Endothelial cell of umbilical vein (primary cell): ENCODE measurements around the gene PPP1R8. TPM values are rescaled to one million over a fixed set of nuclear protein-coding genes. Genes with fewer than 3 reads are reported as not detected.

Experiments used
- BruUV-seq: library from RNA; stranded (reverse); fragments of 400-500 nt; replicated peaks from 2 replicates; lab custom pipeline; 2021; lab: Mats Ljungman, UMichigan
- CTCF ChIA-PET: fragments of 300-600, 350-600 bp; sonication (Branson Sonifier 250); formaldehyde crosslinking; loops from one replicate; lab custom pipeline; 2021; ENCODE audit warnings: antibody characterized with exemption, inconsistent platforms; lab: Charles Lee
- POLR2A ChIA-PET: fragments of 300-600, 350-600 bp; sonication (Branson Sonifier 250); formaldehyde crosslinking; loops from one replicate; lab custom pipeline; 2021; ENCODE audit warnings: antibody characterized with exemption, inconsistent platforms; lab: Charles Lee
- DNase-seq: peaks from one replicate; pipeline ENCODE4 v3.0.0-alpha.2; 2011; ENCODE audit warnings: low read depth, low spot score
- FAIRE-seq: peaks from 2 replicates; lab custom pipeline; 2011; peaks lifted over from hg19 to GRCh38; lab: Jason Lieb, UNC
- H2AFZ ChIP-seq: 2 replicates; pipeline ENCODE4 v1.6.0; 2012; ENCODE audit warnings: low read depth, low read length, control low read depth, inconsistent platforms
- H3K27ac ChIP-seq: 2 replicates; pipeline ENCODE4 v1.5.1; 2011; ENCODE audit warnings: low read depth, mild to moderate bottlenecking, control low read depth, low read length, moderate library complexity; ENCODE audit not compliant: insufficient read depth
- H3K27me3 ChIP-seq, 2 experiments: 2 replicates each; pipeline versions ENCODE4 v1.6.0 to v1.6.1; 2011; ENCODE audit warnings: low read length in 2 of 2, mixed read lengths in 1 of 2; ENCODE audit not compliant: control insufficient read depth in 2 of 2, insufficient read depth in 2 of 2
- H3K36me3 ChIP-seq, 2 experiments: 2 replicates in 1 of 2; 3 replicates in 1 of 2; pipeline ENCODE4 v1.5.1; 2011; ENCODE audit warnings: low read length in 2 of 2, mild to moderate bottlenecking in 1 of 2, moderate library complexity in 1 of 2; ENCODE audit not compliant: control insufficient read depth in 2 of 2, insufficient read depth in 2 of 2; ENCODE audit errors: extremely low read depth in 1 of 2
- H3K4me1 ChIP-seq: 3 replicates; pipeline ENCODE4 v1.5.1; 2011; ENCODE audit warnings: mild to moderate bottlenecking, low read length; ENCODE audit not compliant: control insufficient read depth, insufficient read depth; ENCODE audit errors: extremely low read depth
- H3K4me2 ChIP-seq: 2 replicates; pipeline ENCODE4 v1.6.1; 2011; ENCODE audit warnings: low read length, control low read depth, mixed read lengths; ENCODE audit not compliant: insufficient read depth
- H3K4me3 ChIP-seq, 3 experiments: fragments of 200-600 bp in 1 of 3; sonication (generic), shearing (Covaris generic) in 1 of 3; replicated peaks in 1 of 3; 2 replicates each; pipeline ENCODE4 v1.5.1; 2011 to 2016; ENCODE audit warnings: control low read depth in 3 of 3, low read length in 3 of 3, mild to moderate bottlenecking in 2 of 3, inconsistent platforms in 1 of 3, low read depth in 1 of 3, moderate library complexity in 1 of 3; ENCODE audit not compliant: insufficient read depth in 1 of 3
- H3K79me2 ChIP-seq: 2 replicates; pipeline ENCODE4 v1.6.0; 2012; ENCODE audit warnings: low read length, inconsistent platforms; ENCODE audit not compliant: control insufficient read depth, insufficient read depth
- H3K9ac ChIP-seq: replicated peaks from 2 replicates; pipeline ENCODE3; 2011; ENCODE audit warnings: low read length, control low read depth; ENCODE audit not compliant: insufficient read depth; ENCODE audit errors: extremely low read depth
- H3K9me1 ChIP-seq: replicated peaks from 3 replicates; pipeline ENCODE4 v1.6.0; 2011; ENCODE audit warnings: mild to moderate bottlenecking, low read length; ENCODE audit not compliant: control insufficient read depth, insufficient read depth; ENCODE audit errors: extremely low read depth
- H3K9me3 ChIP-seq: replicated peaks from 2 replicates; pipeline ENCODE4 v1.5.1; 2012; ENCODE audit warnings: low read length, inconsistent platforms; ENCODE audit not compliant: control insufficient read depth, insufficient read depth
- H4K20me1 ChIP-seq: replicated peaks from 2 replicates; pipeline ENCODE3; 2011; ENCODE audit warnings: mild to moderate bottlenecking, low read length; ENCODE audit not compliant: control insufficient read depth, insufficient read depth; ENCODE audit errors: extremely low read depth
- EZH2 ChIP-seq: IDR thresholded peaks from 2 replicates; pipeline ENCODE4 v1.6.1; 2012; ENCODE audit warnings: borderline replicate concordance, low read depth, mild to moderate bottlenecking, moderate library complexity, low read length, inconsistent platforms; ENCODE audit not compliant: severe bottlenecking
- FOS ChIP-seq: IDR thresholded peaks from 2 replicates; pipeline ENCODE4 v1.6.1; 2011; ENCODE audit warnings: mild to moderate bottlenecking, low read length, moderate library complexity, borderline replicate concordance; ENCODE audit not compliant: insufficient read depth
- GATA2 ChIP-seq: IDR thresholded peaks from 2 replicates; pipeline ENCODE4 v1.7.0; 2011; ENCODE audit warnings: low read depth, mild to moderate bottlenecking, moderate library complexity, mixed read lengths, low read length; ENCODE audit not compliant: insufficient read length, insufficient read depth
- JUN ChIP-seq: IDR thresholded peaks from 2 replicates; pipeline ENCODE4 v1.6.1; 2011; ENCODE audit warnings: borderline replicate concordance, low read depth; ENCODE audit not compliant: insufficient read length, insufficient read depth
- MAX ChIP-seq: IDR thresholded peaks from 2 replicates; pipeline ENCODE4 v1.6.1; 2011; ENCODE audit not compliant: insufficient read depth, insufficient read length
- MYC ChIP-seq: IDR thresholded peaks from one replicate; pipeline ENCODE4 v1.6.1; 2011; ENCODE audit warnings: mild to moderate bottlenecking, low read depth, low read length
- POLR2A ChIP-seq: IDR thresholded peaks from 2 replicates; pipeline ENCODE4 v1.6.1; 2012; ENCODE audit warnings: low read depth, mild to moderate bottlenecking, control low read depth, low read length
- POLR2AphosphoS5 ChIP-seq: IDR thresholded peaks from 2 replicates; pipeline ENCODE4 v1.6.1; 2012; ENCODE audit warnings: low read depth, mild to moderate bottlenecking, control low read depth, low read length, moderate library complexity; ENCODE audit not compliant: insufficient read depth
- dilution Hi-C: fragments of 300-500 bp; cut with MboI; formaldehyde crosslinking; loops from one replicate; pipeline ENCODE4 v1.15.0; 2019; ENCODE audit warnings: low sequenced_read_pairs; ENCODE audit not compliant: extremely low pct_ligation_motif_present
- intact Hi-C: fragments of 100-400 bp; cut with micrococcal nuclease; formaldehyde crosslinking; loops from one replicate; pipeline ENCODE4 v1.10.0; 2022
- polyA plus RNA-seq, 4 experiments: library from polyadenylated mRNA; depleted of rRNA in 3 of 4; stranded (reverse) in 3 of 4; unstranded in 1 of 4; fragments of >200 nt; gene quantifications; 2 replicates each; pipeline versions ENCODE4 v1.2.1 to v1.2.3, GENCODE V29; 2011 to 2012; ENCODE audit warnings: missing spikeins in 1 of 4
- total RNA-seq: library from RNA; stranded (reverse); gene quantifications from 2 replicates; pipeline ENCODE4 v1.2.3, GENCODE V29; 2021
- TF ChIP-seq, protein P1 (sequence below), 2 donors: IDR thresholded peaks; 1 replicate in 1 of 2; 2 replicates in 1 of 2; pipeline ENCODE4 v1.5.1; 2011; ENCODE audit warnings: low read length in 2 of 2, mild to moderate bottlenecking in 2 of 2, moderate library complexity in 2 of 2, control low read depth in 1 of 2, inconsistent platforms in 1 of 2, low read depth in 1 of 2; ENCODE audit not compliant: insufficient read depth in 1 of 2; ENCODE audit errors: extremely low read depth in 1 of 2

The PPP1R8 gene
- total and polyA plus RNA-seq, 2 donors (not counting 3 experiments of a cell fraction or from before 2014, with no cell fraction given), result 39.0 to 48.5 TPM

GRCh38 chr1:27876341-27877114 lies 45.9 kb downstream of the PPP1R8 start:
- intact Hi-C loops (no loop called here), dilution Hi-C loops (no loop called here)
- Histone ChIP-seq H4K20me1 (no peaks in the 10 kb centered on the region), H3K4me3 (no peak overlapping the region), H3K4me1 (peaks cover 9% of the 10 kb centered on the region), H3K9ac (no peak overlapping the region), H3K27ac (no peak overlapping the region), H3K36me3 (peaks cover 0 to 2% of the 10 kb centered on the region in 2 experiments), H2AFZ (no peak overlapping the region), H3K4me2 (no peak overlapping the region), H3K27me3 (no peaks in the 10 kb centered on the region), H3K9me3 (no peaks in the 10 kb centered on the region), H3K9me1 (no peaks in the 10 kb centered on the region), H3K79me2 (no peaks in the 10 kb centered on the region)
- DNase-seq (no peak), FAIRE-seq (no peak)
- BruUV-seq, result no TSS peak
- POLR2A ChIA-PET, result no interaction called here
- no peak for TF ChIP-seq JUN
- CTCF ChIA-PET, result interaction anchor here (1.4 to 1.5 kb wide), 2 partner anchors 19 to 333 kb away, joined by 4 to 7 read pairs; no protein-coding TSS in a partner anchor

DNA sequence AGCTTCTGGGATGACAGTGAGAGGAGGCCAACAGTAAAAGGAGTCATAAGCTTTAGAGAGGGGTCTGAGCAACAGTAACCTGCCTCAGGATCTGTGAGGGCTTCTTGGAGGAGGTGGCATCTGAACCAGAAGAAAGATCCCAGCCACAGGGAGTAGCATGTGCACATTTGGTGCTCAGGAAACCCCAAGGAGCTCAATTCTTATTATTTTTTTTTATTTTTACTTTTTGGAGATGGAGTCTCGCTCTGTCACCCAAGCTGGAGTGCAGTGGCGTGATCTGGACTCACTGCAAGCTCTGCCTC lies 46.5 kb downstream of the PPP1R8 start:
- dilution Hi-C loops (no loop called here), intact Hi-C loops (no loop called here)
- Histone ChIP-seq H3K27me3 (no peaks in the 10 kb centered on the region), H3K9ac (no peak overlapping the region), H3K9me1 (no peaks in the 10 kb centered on the region), H3K9me3 (no peaks in the 10 kb centered on the region), H3K4me2 (no peak overlapping the region), H4K20me1 (no peaks in the 10 kb centered on the region), H2AFZ (no peak overlapping the region), H3K36me3 (peaks cover 0 to 2% of the 10 kb centered on the region in 2 experiments), H3K79me2 (no peaks in the 10 kb centered on the region), H3K4me3 (no peak overlapping the region), H3K27ac (no peak overlapping the region), H3K4me1 (peaks cover 9% of the 10 kb centered on the region)
- CTCF ChIA-PET, result interaction anchor here (1.4 to 1.5 kb wide), 2 partner anchors 19 to 332 kb away, joined by 4 to 7 read pairs; no protein-coding TSS in a partner anchor
- DNase-seq, result no peak
- TF ChIP-seq FOS, result no peak
- no peak for TF ChIP-seq POLR2AphosphoS5
- no peak for TF ChIP-seq POLR2A
- no peak for TF ChIP-seq EZH2
- no peak for TF ChIP-seq MYC
- TF ChIP-seq JUN, result no peak
- no peak for TF ChIP-seq MAX
- TF ChIP-seq GATA2, result no peak
- TF ChIP-seq, protein P1, sequence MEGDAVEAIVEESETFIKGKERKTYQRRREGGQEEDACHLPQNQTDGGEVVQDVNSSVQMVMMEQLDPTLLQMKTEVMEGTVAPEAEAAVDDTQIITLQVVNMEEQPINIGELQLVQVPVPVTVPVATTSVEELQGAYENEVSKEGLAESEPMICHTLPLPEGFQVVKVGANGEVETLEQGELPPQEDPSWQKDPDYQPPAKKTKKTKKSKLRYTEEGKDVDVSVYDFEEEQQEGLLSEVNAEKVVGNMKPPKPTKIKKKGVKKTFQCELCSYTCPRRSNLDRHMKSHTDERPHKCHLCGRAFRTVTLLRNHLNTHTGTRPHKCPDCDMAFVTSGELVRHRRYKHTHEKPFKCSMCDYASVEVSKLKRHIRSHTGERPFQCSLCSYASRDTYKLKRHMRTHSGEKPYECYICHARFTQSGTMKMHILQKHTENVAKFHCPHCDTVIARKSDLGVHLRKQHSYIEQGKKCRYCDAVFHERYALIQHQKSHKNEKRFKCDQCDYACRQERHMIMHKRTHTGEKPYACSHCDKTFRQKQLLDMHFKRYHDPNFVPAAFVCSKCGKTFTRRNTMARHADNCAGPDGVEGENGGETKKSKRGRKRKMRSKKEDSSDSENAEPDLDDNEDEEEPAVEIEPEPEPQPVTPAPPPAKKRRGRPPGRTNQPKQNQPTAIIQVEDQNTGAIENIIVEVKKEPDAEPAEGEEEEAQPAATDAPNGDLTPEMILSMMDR (IDR thresholded peaks at IDR 0.05; ENCODE audit: extremely low read depth in 1 of 2, insufficient read depth in 1 of 2, low read depth in 1 of 2, low read length in 2 of 2), result no peak
- FAIRE-seq, result no peak
- POLR2A ChIA-PET, result no interaction called here
- BruUV-seq, result no TSS peak
